GM12872 (cell line): Measurements from ENCODE around the gene UHRF1.

ENCODE experiments used
- TF ChIP-seq, protein P1 (sequence below): IDR thresholded peaks from 3 replicates; pipeline ENCODE4 v1.5.1; 2011; ENCODE audit warnings: low read depth, mild to moderate bottlenecking, low read length, moderate library complexity; ENCODE audit not compliant: insufficient read depth

Gene UHRF1

DNA sequence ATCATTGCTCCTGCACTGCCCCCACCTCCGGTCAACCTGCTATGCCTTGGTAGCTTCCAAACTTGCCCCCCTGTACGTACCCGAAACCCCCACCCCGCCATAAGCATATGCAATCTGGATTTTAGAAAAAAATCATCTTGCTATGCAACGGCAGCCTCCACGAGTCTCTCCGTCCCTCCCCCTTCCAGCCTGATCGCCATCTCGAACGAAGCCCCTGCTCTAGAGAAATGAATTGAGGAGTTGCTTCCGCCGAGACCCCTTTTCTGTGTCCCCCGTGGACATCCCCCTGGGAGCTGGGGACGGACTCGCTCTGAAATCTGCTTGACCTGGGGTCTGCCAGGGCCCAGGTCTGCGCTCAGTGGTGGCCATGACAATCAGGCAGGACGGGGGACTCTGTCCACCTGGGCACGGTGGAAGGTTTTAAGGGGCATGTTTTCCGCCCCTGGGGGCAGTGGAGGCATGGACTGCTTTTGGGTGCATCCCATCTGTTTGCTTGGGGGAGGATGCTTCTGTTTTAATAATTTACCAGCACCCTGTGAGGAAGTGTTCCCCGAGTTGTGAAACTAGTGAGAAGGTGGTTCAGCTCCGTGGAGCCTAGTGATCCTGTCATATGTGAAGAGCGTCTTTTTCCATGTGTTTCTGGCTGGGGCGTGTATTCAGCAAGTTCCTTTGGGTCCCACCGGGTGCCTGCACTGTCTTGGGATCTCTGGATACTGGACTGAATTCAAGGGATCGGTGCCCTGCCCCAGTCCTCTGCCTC is 60.7 kb downstream of the UHRF1 start:
- TF ChIP-seq, protein P1, sequence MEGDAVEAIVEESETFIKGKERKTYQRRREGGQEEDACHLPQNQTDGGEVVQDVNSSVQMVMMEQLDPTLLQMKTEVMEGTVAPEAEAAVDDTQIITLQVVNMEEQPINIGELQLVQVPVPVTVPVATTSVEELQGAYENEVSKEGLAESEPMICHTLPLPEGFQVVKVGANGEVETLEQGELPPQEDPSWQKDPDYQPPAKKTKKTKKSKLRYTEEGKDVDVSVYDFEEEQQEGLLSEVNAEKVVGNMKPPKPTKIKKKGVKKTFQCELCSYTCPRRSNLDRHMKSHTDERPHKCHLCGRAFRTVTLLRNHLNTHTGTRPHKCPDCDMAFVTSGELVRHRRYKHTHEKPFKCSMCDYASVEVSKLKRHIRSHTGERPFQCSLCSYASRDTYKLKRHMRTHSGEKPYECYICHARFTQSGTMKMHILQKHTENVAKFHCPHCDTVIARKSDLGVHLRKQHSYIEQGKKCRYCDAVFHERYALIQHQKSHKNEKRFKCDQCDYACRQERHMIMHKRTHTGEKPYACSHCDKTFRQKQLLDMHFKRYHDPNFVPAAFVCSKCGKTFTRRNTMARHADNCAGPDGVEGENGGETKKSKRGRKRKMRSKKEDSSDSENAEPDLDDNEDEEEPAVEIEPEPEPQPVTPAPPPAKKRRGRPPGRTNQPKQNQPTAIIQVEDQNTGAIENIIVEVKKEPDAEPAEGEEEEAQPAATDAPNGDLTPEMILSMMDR = no peak

DNA sequence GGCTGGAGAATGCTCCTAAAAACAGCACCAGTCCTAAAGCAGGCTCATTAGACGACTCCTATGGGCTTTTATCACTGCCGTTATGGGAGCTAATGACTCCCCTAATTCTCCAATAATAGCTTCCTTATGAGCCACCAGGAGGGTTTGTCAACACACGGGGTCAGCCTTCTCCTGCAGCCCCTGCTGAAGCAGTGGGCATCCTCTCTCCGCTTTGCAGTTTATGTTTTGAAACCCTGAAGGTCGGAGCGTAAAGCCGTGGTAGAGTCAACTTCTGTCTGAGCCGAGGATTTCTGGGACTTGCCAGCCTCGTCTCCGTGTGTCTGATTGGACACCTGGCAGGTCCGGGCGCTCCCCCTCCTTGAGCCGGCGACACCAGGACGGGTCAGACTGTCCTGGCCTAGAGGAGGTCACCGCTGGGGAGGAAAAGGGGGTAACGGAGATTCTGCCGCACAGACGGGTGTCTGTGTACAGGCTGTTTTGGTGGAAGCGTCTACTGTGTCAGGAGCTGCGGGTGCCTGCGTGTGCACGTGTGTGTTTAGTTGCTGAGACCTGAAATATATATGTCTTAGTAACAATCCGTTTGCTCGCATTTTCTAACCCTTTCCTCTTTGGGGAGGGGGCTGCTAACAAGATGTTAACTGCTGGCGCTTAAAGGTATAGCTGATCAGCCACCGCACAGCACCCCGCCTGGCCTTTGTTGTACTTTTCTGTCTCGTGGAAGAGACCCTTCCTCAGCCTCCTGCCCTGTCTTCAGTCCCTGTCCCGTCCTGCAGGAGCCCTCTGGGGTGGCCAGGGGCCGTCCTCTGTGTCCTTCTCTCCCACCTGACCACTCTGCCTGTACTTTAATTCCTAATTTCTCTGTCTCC is 61.5 kb downstream of the UHRF1 start:
- TF ChIP-seq, protein P1 = no peak

DNA sequence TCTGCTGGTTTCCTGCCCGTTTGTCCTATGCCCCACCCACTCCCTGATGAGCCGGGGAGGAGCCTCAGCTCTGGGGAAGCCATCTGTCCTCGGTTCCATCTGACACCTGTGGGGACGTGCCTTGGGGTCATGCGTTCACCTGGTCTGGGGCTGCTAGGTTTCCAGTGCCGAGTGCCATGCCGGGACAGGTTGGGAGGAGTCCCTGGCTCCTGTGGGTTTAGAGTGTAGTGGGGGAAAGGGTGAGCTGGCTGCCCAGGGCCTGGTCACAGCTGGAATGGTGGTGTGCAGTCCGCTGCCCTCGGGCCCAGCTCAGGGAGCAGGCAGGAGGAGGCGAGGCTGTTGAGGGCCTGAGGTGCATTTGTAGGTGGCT is 62.1 kb downstream of the UHRF1 start:
- TF ChIP-seq, protein P1 = no peak

DNA sequence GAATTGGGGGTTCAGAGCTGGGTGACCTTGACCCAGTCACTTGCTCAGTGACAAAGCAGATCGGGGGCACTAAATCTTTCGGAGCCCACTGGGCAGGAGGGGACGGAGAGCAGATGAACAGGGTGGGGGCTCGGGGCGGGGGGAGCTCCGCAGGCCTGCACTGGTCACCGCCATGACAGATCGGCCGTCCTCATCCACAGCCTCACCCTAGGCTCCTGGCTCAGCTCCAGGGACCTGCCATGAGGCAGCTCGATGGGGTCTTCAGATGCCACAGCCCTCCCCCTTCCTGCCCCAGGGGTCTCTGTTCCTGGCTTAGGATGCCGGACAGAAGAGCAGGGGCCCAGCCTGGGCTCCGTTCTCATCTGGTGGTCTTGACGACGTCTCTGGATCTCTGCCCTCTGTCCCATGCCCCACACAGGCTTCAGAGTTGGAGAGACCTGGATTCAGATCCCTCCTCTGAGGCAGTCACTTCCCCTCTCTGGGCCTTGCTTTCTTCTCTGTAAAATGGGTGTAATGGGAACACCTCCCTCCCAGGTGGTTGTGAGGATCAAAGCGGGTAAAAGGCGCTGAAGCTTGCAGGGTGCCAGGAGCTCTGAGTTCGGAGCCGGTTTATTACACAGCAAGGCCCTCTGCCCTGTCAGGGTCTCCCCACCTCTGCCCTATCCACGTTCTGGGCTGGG is 62.7 kb downstream of the UHRF1 start:
- TF ChIP-seq, protein P1 = no peak

DNA sequence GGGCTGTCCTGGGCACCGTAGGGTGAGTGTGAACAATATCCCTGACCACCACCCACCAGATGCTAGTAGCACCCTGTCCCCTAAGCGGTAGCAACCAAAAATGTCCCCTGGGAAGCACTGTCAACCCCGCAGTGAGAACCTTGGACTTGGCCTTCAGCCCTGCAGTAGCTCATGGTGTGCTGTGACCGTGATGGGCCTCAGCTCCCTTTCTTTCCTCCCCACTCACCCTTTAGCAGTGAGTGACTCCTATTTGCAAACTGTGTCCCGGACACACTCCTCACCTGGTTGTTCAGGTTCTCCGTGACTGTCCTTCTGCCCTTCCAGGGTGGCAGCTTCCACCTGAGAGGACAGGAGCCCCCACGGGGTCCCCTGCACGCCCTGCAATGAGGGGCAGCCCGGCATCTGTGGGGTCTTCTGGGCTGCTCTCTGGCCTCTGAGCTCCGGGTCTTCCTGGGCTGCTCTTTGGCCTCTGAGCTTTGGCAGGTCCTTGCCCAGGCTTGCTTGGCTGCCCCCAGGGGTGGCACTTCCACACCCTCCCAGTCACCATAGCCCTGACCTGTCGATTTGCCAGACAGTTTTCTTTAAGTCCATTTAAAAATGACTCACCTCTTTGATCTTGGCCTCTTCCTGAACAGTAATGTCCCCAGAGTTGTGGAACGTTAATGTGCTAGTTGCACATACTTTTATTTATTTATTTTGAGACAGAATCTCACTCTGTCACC is 63.4 kb downstream of the UHRF1 start:
- TF ChIP-seq, protein P1 = no peak

DNA sequence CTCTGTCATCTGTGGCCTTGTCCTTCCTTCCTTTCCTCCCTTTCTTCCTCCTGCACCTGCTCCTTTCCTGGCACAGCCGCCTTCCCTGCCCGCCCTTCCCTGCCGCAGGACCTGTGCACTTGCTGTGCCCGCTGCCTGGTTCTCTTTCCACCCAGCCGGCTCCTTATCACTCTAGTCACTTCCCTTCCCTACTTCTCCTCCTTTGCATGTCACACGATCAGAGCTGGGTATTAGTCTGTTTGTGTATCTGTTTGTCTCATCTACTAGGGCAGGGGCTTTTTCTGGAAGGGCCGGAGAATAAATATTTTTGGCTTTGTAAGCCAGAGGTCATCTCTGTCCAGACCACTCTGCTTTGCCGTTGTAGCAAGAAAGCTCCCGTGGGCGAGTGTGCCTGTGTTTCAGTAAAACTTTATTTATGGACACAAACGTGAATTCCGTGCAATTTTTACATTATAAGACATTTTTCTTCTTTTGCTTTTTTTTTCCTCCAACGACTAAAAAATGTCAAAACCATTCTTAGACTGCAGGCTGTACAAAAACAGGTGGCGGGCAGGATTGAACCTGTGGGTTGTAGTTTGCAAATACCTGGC is 65.7 kb downstream of the UHRF1 start:
- TF ChIP-seq, protein P1 = no peak
